Activated CD8-positive, alpha-beta memory T cell treated with anti-CD3 and anti-CD28 coated beads for 48 hours (primary cell): ENCODE measurements around the gene LRRC27.
"Not testable (repeated sequence)": the region's sequence is repeated elsewhere in the genome, so short reads cannot be mapped to it uniquely, and the experiment has no call there.

Experiments
- DNase-seq, 3 experiments: peaks; one replicate each; pipeline ENCODE4 v3.0.0-alpha.2; 2020; ENCODE audit warnings: low read depth in 2 of 3, low spot score in 2 of 3

LRRC27 gene

GRCh38 chr10:132373241-132373955, 41.4 kb downstream of the LRRC27 start:
- no peak for DNase-seq

- DNase-seq: no peak
Measured at GRCh38 chr10:132374176-132374575, 42.2 kb downstream of the LRRC27 start.

GRCh38 chr10:132374612-132375011, 42.6 kb downstream of the LRRC27 start:
- DNase-seq: no peak

- no peak for DNase-seq
Measured at GRCh38 chr10:132375116-132375794, 43.3 kb downstream of the LRRC27 start.

- no peak for DNase-seq
Measured at GRCh38 chr10:132375795-132376297, 43.9 kb downstream of the LRRC27 start.

- no peak for DNase-seq
Measured at GRCh38 chr10:132376394-132376851, 44.4 kb downstream of the LRRC27 start.

GRCh38 chr10:132377326-132377725, 45.3 kb downstream of the LRRC27 start:
- no peak for DNase-seq

GRCh38 chr10:132379026-132379425, 47.0 kb downstream of the LRRC27 start:
- not testable (repeated sequence) for DNase-seq

GRCh38 chr10:132380986-132381385, 49.0 kb downstream of the LRRC27 start:
- DNase-seq: not testable (repeated sequence)

GRCh38 chr10:132381741-132382140, 49.7 kb downstream of the LRRC27 start:
- DNase-seq: no peak

GRCh38 chr10:132382231-132382922, 50.4 kb downstream of the LRRC27 start:
- no peak for DNase-seq

GRCh38 chr10:132383101-132383500, 51.1 kb downstream of the LRRC27 start:
- DNase-seq: no peak

GRCh38 chr10:132383751-132384196, 51.8 kb downstream of the LRRC27 start:
- no peak for DNase-seq

GRCh38 chr10:132384618-132385388, 52.8 kb downstream of the LRRC27 start:
- DNase-seq: no peak

- no peak for DNase-seq
Measured at GRCh38 chr10:132385389-132385667, 53.3 kb downstream of the LRRC27 start.

GRCh38 chr10:132385721-132386418, 53.9 kb downstream of the LRRC27 start:
- DNase-seq: no peak

GRCh38 chr10:132386419-132386831, 54.4 kb downstream of the LRRC27 start:
- DNase-seq: no peak

GRCh38 chr10:132386896-132387295, 54.9 kb downstream of the LRRC27 start:
- not testable (repeated sequence) for DNase-seq

- peak in 2 of 3 experiments; percentile 56 to 72 for DNase-seq
Measured at GRCh38 chr10:132387764-132388210, 55.8 kb downstream of the LRRC27 start.

GRCh38 chr10:132388891-132389432, 57.0 kb downstream of the LRRC27 start:
- DNase-seq: no peak
